ENCODE results near the gene BACE2.

- TF ChIP-seq TCF4 (CRISPR knock-in tag; IDR thresholded peaks at IDR 0.05; ENCODE audit: borderline replicate concordance) = no peak
- TF ChIP-seq OSR1 (CRISPR knock-in tag; IDR thresholded peaks at IDR 0.05) = no peak
- no peak for TF ChIP-seq ZFP3 (CRISPR knock-in tag; IDR thresholded peaks at IDR 0.05)
- no peak for TF ChIP-seq CREB5 (CRISPR knock-in tag; IDR thresholded peaks at IDR 0.05; ENCODE audit: low read depth)
- TF ChIP-seq PATZ1 (CRISPR knock-in tag; IDR thresholded peaks at IDR 0.05; ENCODE audit: borderline replicate concordance) = no peak
- TF ChIP-seq BACH2 (CRISPR knock-in tag; IDR thresholded peaks at IDR 0.05; ENCODE audit: borderline replicate concordance) = no peak
- TF ChIP-seq RARB (CRISPR knock-in tag; IDR thresholded peaks at IDR 0.05) = no peak
- no peak for TF ChIP-seq POU6F1 (CRISPR knock-in tag; IDR thresholded peaks at IDR 0.05; ENCODE audit: borderline replicate concordance, low read depth)
These were observed 90.7 kb downstream of the BACE2 start for GRCh38 chr21:41258617-41259016.

All from SK-N-SH treated with all-trans-retinoic acid at 6 μM for 48 hours (cell line).